ENCODE measurements around the gene RPS6KB2.

The RPS6KB2 gene

DNA sequence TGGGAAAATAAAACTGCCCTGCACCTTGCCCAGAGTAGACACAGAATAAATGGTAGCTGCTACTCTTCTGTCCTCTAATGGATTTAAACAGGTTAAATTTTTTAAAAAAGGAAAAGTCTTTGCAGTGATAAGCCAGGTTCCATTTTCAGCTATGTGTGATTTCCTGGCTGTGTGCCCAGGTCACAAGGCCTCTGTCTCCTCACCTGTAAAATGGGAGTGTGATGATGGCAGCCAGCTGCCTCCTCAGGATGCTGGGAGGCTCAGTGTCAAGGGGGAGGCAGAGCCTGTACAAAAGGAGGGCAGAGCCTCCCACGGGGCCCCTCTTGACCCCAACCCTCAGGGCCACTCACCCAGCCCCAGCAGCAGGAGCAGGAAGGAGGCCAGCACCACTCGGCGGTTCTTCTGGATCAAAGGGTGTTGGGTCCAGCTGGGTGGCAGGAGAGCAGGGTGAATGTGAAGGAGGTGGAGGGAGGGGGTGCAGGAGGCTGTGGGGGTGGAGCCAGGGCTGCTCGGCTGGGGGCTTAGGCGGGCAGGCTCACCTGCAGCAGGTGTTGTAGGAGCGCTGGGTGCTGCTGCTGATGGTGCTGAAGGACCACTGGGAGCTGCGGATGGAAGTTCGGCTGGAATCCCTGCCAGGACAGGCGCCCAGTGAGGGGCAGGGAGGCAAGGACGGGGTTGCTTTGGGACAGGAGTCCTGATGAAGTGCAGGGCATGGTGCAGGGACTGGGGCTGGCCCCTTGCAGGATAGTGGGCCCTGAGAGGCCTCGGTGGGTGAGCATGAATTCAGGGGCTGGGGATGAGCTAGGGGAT, 38.9 kb downstream of the RPS6KB2 start:
- Histone ChIP-seq H3K4me3 (no peak overlapping the region), H3K27ac (peak overlapping the region in 1 of 2 donors; percentile 91)
- no peak for TF ChIP-seq CTCF (IDR thresholded peaks at IDR 0.05)
- DNase-seq (ENCODE audit: low spot score): no peak

DNA sequence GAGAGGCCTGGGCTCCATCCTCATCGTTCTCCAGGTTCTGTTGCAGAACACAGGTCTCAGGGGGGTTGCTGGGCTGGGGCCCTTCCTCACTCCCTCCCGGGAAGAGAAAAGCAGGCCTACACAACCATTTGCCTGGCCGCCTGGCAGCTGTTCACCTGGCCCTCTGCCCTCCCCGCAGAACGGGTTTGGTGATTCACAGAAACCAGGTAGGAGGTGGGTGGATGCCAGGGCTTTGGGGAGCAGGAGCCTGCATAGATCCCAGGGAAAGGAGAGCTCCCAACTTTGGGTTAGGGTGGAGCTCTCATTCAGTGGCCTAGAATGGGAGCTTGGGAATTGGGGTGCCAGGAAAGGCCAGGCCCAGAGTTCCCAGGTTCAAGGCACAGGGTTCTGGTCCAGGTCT, 39.8 kb downstream of the RPS6KB2 start:
- peak overlapping the region; percentile 93 for H3K4me3 ChIP-seq
- no peak for TF ChIP-seq CTCF (IDR thresholded peaks at IDR 0.05)
- H3K27ac ChIP-seq: peak overlapping the region; percentile 77 to 91
- no peak for DNase-seq (ENCODE audit: low spot score)

GRCh38 chr11:67468456-67468758, 40.1 kb downstream of the RPS6KB2 start:
- no peak for TF ChIP-seq CTCF (IDR thresholded peaks at IDR 0.05)
- H3K4me3 ChIP-seq: peak overlapping the region; percentile 93
- H3K27ac ChIP-seq: peak overlapping the region; percentile 77 to 91
- no peak for DNase-seq (ENCODE audit: low spot score)

- Histone ChIP-seq H3K4me3 (peak within 1 kb of the TSS; percentile 93), H3K27ac (peak within 1 kb of the TSS; percentile 77 to 91)
- DNase-seq (ENCODE audit: low spot score): peak; percentile 96
- no peak for TF ChIP-seq CTCF (IDR thresholded peaks at IDR 0.05)
Measured at GRCh38 chr11:67468759-67469507, 40.6 kb downstream of the RPS6KB2 start, which contains the start of gene TMEM134. TMEM134 (minus strand) TSS chr11:67469251; CDS start chr11:67469192, 59 bp downstream.

- H3K27ac ChIP-seq: peak overlapping the region; percentile 77 to 91
- no peak for DNase-seq (ENCODE audit: low spot score)
- TF ChIP-seq CTCF (IDR thresholded peaks at IDR 0.05): no peak
Measured at GRCh38 chr11:67469508-67469811, 41.2 kb downstream of the RPS6KB2 start.

DNA sequence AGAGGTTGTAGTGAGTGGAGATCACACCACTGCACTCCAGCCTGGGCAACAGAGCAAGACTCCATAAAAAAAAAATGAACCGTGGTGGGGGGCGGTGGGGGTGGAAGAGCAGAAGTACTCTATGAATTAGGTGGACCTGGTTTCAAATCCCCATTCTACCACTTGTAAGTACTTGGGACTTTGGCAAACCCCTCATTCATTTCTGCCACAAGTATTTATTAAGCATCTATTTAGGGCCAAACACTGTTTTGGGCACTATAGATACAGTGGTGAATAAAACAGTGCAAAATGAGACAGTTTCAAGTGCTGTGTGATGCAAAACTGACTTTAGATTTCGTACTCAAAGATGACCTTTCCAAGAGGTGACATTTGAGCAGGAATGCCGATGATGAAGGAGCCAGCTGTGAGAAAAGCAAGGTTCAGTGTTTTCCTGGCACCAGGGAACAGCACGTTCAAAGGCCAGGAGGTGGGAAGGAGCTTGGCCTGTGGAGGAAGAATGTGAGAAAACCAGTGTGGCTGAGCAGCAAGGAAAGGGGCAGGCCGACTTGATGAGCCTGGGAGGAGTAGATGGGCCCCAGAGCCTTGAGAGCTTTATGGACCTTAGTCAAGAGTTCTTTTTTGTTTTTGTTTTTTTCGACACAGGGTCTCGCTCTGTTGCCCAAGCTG, 42.2 kb downstream of the RPS6KB2 start:
- no peak overlapping the region for H3K27ac ChIP-seq
- TF ChIP-seq CTCF (IDR thresholded peaks at IDR 0.05): no peak

More at GRCh38 chr11:67469508-67469811, 41.2 kb downstream of the RPS6KB2 start:
- peak overlapping the region; percentile 93 for H3K4me3 ChIP-seq

More for the DNA sequence above, 42.2 kb downstream of the RPS6KB2 start:
- DNase-seq (ENCODE audit: low spot score): no peak
- no peak overlapping the region for H3K4me3 ChIP-seq

All from coronary artery (tissue), 2 donors.